Heart right ventricle (tissue), 16 donors: ENCODE results near the gene CBFB. TPM values are rescaled to one million over a fixed set of nuclear protein-coding genes. Genes with fewer than 3 reads are reported as not detected.

Source experiments
- ATAC-seq, 8 donors: fragments of 200-7000 bp; cut with Tn5 transposase; one replicate each; pipeline ENCODE4 v1.9.1; 2020; ENCODE audit warnings: mild to moderate bottlenecking in 8 of 8, moderate library complexity in 8 of 8, moderate number of reproducible peaks in 1 of 8
- DNase-seq, 2 donors: peaks; one replicate each; pipeline ENCODE4 v3.0.0-alpha.2; 2020
- H3K27ac ChIP-seq, 10 donors: fragments of 200-600 bp; sonication (generic) in 2 of 10; one replicate each; pipeline versions ENCODE4 v1.5.0 to v1.8.0; 2020 to 2022; ENCODE audit warnings: mild to moderate bottlenecking in 3 of 10
- H3K27me3 ChIP-seq, 7 donors: fragments of 200-600 bp; one replicate each; pipeline ENCODE4 v1.8.0; 2021 to 2022; ENCODE audit warnings: mild to moderate bottlenecking in 2 of 7
- H3K36me3 ChIP-seq, 9 donors: fragments of 200-600 bp; sonication (generic) in 1 of 9; one replicate each; pipeline versions ENCODE4 v1.5.0 to v1.8.0; 2020 to 2022; ENCODE audit warnings: mild to moderate bottlenecking in 2 of 9
- H3K4me1 ChIP-seq, 9 donors: fragments of 200-600 bp; sonication (generic) in 1 of 9; one replicate each; pipeline versions ENCODE4 v1.5.0 to v1.8.0; 2020 to 2022; ENCODE audit warnings: mild to moderate bottlenecking in 4 of 9
- H3K4me3 ChIP-seq, 10 donors: fragments of 200-600 bp; sonication (generic) in 2 of 10; one replicate each; pipeline versions ENCODE4 v1.5.0 to v1.8.0; 2020 to 2022; ENCODE audit warnings: mild to moderate bottlenecking in 7 of 10, moderate library complexity in 2 of 10
- H3K9me3 ChIP-seq, 11 donors: fragments of 200-600 bp in 10 of 11; sonication (generic) in 2 of 11; one replicate each; pipeline versions ENCODE4 v1.5.0 to v1.8.0; 2013 to 2022; ENCODE audit warnings: mild to moderate bottlenecking in 2 of 11, control low read depth in 1 of 11, moderate library complexity in 1 of 11
- CTCF ChIP-seq, 9 donors: fragments of 200-600 bp; sonication (generic) in 2 of 9; IDR thresholded peaks; one replicate each; pipeline versions ENCODE4 v1.5.0 to v1.8.0; 2021 to 2022; ENCODE audit warnings: antibody characterized with exemption in 9 of 9, mild to moderate bottlenecking in 5 of 9, moderate library complexity in 1 of 9
- WGBS, 2 donors: extraction: QIAGEN DNeasy Blood & Tissue Kit; methylation state at CpG; one replicate each; pipeline ENCODE4 v1.1.7; 2013; ENCODE audit warnings: inconsistent platforms in 1 of 2; 5-methylcytosine and 5-hydroxymethylcytosine counted together
- intact Hi-C, 10 donors: fragments of 100-400 bp; cut with DNase I; formaldehyde crosslinking; loops; one replicate each; pipeline versions ENCODE4 v1.11.1 to v1.14.2; 2022
- polyA plus RNA-seq, 2 donors: library from polyadenylated mRNA; stranded (reverse); fragments of 200-250 nt; gene quantifications; one replicate each; pipeline ENCODE4 v1.2.3, GENCODE V29; 2013
- total RNA-seq, 10 donors: library from RNA; stranded (reverse); fragmentation: NEBNext Ultra II Directional in 3 of 10; extraction: Animal tissue kit (Norgen Biotek cat#: 25700) in 3 of 10; gene quantifications; one replicate each; pipeline versions ENCODE4 v1.2.1 to v1.2.4, GENCODE V29; 2021 to 2023
- donor health status: Arrhythmogenic right ventricular cardiomyopathy.
- donor health status: ischemic (EF 13 %, LVEDD 7.1; RV severe dilation, severe dysfunction).
- donor health status: healthy with polysubstance abuse.
- donor health status: DM: no; HTN: yes; CAD: no.
- donor health status: DM: no; HTN: no; CAD: no.
- donor health status: ischemic (EF 25% LVEDD 6.9; RV normal size, moderate dysfunction).
- donor health status: ischemic (EF 25% LVEDD 5.7; RV mildly dilated, moderate dysfunction).
- donor health status: healthy.
- donor health status: DM: yes; HTN: yes; CAD: no.
- donor health status: Ischemic cardiomyopathy.
- donor health status: ischemic (EF 35%, LVEDD 5.7; RV mildly dilated, moderate dysfunction).
- donor health status: nonischemic (EF 11% LVEDD 7.7; RV severe dilation, severe dysfunction).
- donor health status: DM: yes; HTN: yes; CAD: no.
- donor health status: PGD.
- donor health status: ischemic (EF 29% LVEDD 5.4; RV normal size, mild dysfunction).
- donor health status: nonischemic (EF 23%, LVEDD 6.1; RV moderate dilation, normal function).

CBFB gene
- total and polyA plus RNA-seq, 12 donors: 17.6 to 36.4 (median 29.0) TPM

- no peak for DNase-seq
- WGBS, 2 donors: 53 to 56% methylated on average over 1 of the region's 1 CpG
- H3K4me3 ChIP-seq: no peak overlapping the region
- no peak for TF ChIP-seq CTCF (IDR thresholded peaks at IDR 0.05)
- no peaks in the 10 kb centered on the region for H3K9me3 ChIP-seq
- ATAC-seq: no peak
- peaks cover 0 to 19% (median 0%) of the 10 kb centered on the region in 7 donors for H3K27me3 ChIP-seq
- peaks cover 2 to 14% (median 9%) of the 10 kb centered on the region in 9 donors for H3K4me1 ChIP-seq
- no peaks in the 10 kb centered on the region for H3K36me3 ChIP-seq
- intact Hi-C loops: no loop called here
- H3K27ac ChIP-seq: no peak overlapping the region
Observed at GRCh38 chr16:67009158-67009557, 19.8 kb upstream of the CBFB start.

GRCh38 chr16:67011274-67011673, 17.7 kb upstream of the CBFB start:
- 97 to 98% methylated on average over 2 of the region's 2 CpGs for WGBS, 2 donors

GRCh38 chr16:67013233-67013822, 15.6 kb upstream of the CBFB start:
- Histone ChIP-seq H3K4me1 (peaks cover 6 to 25% (median 17%) of the 10 kb centered on the region in 9 donors), H3K27ac (peak overlapping the region in 9 of 10 donors; percentile 47 to 82 (median 75)), H3K27me3 (peaks cover 0 to 34% (median 0%) of the 10 kb centered on the region in 7 donors), H3K9me3 (no peaks in the 10 kb centered on the region), H3K36me3 (no peaks in the 10 kb centered on the region), H3K4me3 (peak overlapping the region; percentile 37 to 63 (median 56))
- intact Hi-C loops: loop anchor here in 2 of 10 donors (5.0 to 10.0 kb wide), 2 partner anchors 141 to 144 kb away; partner anchors contain the start of genes FBXL8 (in 2 of the 2), TRADD (in 2 of the 2) and B3GNT9 (in 1 of the 2)
- ATAC-seq (peak in 2 of 8 donors; percentile 4 to 8), DNase-seq (no peak)
- WGBS, 2 donors: 11 to 15% methylated on average over 18 to 21 of the region's 21 CpGs
- no peak for TF ChIP-seq CTCF (IDR thresholded peaks at IDR 0.05)

More at GRCh38 chr16:67011274-67011673, 17.7 kb upstream of the CBFB start:
- intact Hi-C loops: loop anchor here in 2 of 10 donors (5.0 to 10.0 kb wide), 2 partner anchors 144 to 146 kb away; partner anchors contain the start of genes FBXL8 (in 2 of the 2), TRADD (in 2 of the 2) and B3GNT9 (in 1 of the 2)
- ATAC-seq: no peak
- DNase-seq: no peak
- no peak for TF ChIP-seq CTCF (IDR thresholded peaks at IDR 0.05)
- Histone ChIP-seq H3K9me3 (no peaks in the 10 kb centered on the region), H3K4me1 (peaks cover 6 to 25% (median 17%) of the 10 kb centered on the region in 9 donors), H3K4me3 (no peak overlapping the region), H3K36me3 (no peaks in the 10 kb centered on the region), H3K27ac (no peak overlapping the region), H3K27me3 (peaks cover 0 to 34% (median 0%) of the 10 kb centered on the region in 7 donors)

- peaks cover 6 to 25% (median 17%) of the 10 kb centered on the region in 9 donors for H3K4me1 ChIP-seq
- intact Hi-C loops: loop anchor here in 2 of 10 donors (2.0 to 10.0 kb wide), 3 partner anchors 15 to 143 kb away; partner anchors contain the start of genes FBXL8 (in 2 of the 2), TRADD (in 2 of the 2), B3GNT9 (in 1 of the 2) and CBFB (in 1 of the 2)
Observed at GRCh38 chr16:67013823-67014633, 14.9 kb upstream of the CBFB start.

More at GRCh38 chr16:67013823-67014633, 14.9 kb upstream of the CBFB start:
- H3K36me3 ChIP-seq: no peaks in the 10 kb centered on the region
- DNase-seq (peak; percentile 84 to 90), ATAC-seq (peak; percentile 84 to 94 (median 90))
- WGBS, 2 donors: 1% methylated on average over 70 of the region's 70 CpGs
- peak overlapping the region in 9 of 10 donors; percentile 47 to 82 (median 75) for H3K27ac ChIP-seq
- peak in 7 of 9 donors; percentile 21 to 56 (median 37) for TF ChIP-seq CTCF (IDR thresholded peaks at IDR 0.05)
- no peaks in the 10 kb centered on the region for H3K9me3 ChIP-seq
- peaks cover 0 to 34% (median 0%) of the 10 kb centered on the region in 7 donors for H3K27me3 ChIP-seq
- H3K4me3 ChIP-seq: peak overlapping the region; percentile 37 to 63 (median 56)
